GM19239 (cell line): ENCODE results near the gene ALDH1L2.
"Not testable (repeated sequence)": the region's sequence is repeated elsewhere in the genome, so short reads cannot be mapped to it uniquely, and the experiment has no call there.

Experiments used
- DNase-seq: peaks from one replicate; pipeline ENCODE4 v3.0.0; 2011; ENCODE audit warnings: low spot score; ENCODE audit not compliant: insufficient read length
- FAIRE-seq: peaks from 2 replicates; lab custom pipeline; 2011; peaks lifted over from hg19 to GRCh38; lab: Jason Lieb, UNC

The ALDH1L2 gene

GRCh38 chr12:104991565-104992128, 92.6 kb downstream of the ALDH1L2 start:
- DNase-seq (no peak), FAIRE-seq (no peak)

GRCh38 chr12:104990950-104991349, 93.3 kb downstream of the ALDH1L2 start:
- DNase-seq (no peak), FAIRE-seq (no peak)

GRCh38 chr12:104986022-104986941, 98.0 kb downstream of the ALDH1L2 start, which contains the start of gene NOPCHAP1:
Gene NOPCHAP1 (plus strand): TSS chr12:104986316. CDS start chr12:104986353, 37 bp downstream.
- DNase-seq: peak; percentile 76
- peak; percentile 92 for FAIRE-seq

DNA sequence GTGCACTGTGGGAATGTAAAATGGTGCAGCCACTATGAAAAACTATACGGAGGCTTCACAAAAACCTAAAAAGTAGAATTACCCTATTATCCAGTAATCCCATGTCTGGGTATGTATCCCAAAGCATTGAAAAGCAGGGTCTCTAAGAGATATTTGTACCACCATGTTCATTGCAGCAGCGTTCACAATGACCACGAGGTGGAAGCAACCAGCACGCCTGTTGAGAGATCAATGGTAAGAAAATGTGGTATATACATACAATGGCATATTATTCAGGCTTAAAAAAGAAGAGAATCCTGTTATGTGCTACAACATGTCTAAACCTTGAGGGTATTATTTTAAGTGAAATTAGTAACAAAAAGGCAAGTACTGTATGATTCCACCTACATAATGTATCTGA, 99.1 kb downstream of the ALDH1L2 start:
- DNase-seq: no peak
- peak; percentile 81 for FAIRE-seq

- not testable (repeated sequence) for FAIRE-seq, DNase-seq
These were observed 106.6 kb downstream of the ALDH1L2 start for GRCh38 chr12:104977688-104978087.

DNA sequence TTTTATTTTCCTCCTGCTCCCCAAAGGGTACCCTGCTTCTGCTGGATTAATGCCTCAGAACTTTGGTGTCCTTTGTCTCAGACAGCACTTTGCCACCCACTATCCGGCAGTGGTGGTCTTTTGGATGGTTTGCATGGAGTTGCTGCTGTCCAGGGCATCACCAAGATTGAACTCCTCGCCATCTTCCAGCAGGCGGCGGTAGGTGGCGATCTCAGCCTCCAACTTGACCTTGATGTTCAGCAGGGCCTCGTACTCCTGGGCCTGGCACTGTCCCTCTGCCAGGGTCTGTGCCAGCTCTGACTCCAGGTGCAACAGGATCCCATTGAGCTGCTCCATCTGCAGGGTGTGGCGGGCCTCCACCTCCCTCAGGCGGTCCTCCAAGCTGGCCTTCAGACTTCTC, 107.6 kb downstream of the ALDH1L2 start:
- DNase-seq: no peak
- no peak for FAIRE-seq

- DNase-seq: no peak
- FAIRE-seq: no peak
These were observed 108.5 kb downstream of the ALDH1L2 start for GRCh38 chr12:104975587-104976343.

GRCh38 chr12:104974626-104975290, 109.5 kb downstream of the ALDH1L2 start:
- FAIRE-seq (peak; percentile 74), DNase-seq (peak; percentile 37)

DNA sequence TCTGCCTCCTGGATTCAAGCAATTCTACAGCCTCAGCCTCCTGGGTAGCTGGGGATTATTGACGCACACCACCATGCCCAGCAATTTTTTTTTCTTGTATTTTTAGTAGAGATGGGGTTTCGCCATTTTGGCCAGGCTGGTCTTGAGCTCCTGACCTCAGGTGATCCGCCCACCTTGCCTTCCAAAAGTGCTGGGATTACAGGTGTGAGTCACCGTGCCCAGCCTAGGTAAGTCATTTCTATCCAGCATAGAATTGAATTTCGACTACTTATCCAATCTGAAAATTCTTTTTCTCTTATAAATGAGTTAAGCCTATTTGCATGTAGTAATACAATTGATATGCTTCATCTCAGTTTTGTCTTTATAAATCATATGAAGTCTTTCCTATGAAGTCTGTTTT, 111.0 kb downstream of the ALDH1L2 start:
- no peak for DNase-seq
- FAIRE-seq: no peak

GRCh38 chr12:104971306-104971705, 113.0 kb downstream of the ALDH1L2 start:
- DNase-seq (no peak), FAIRE-seq (no peak)
